ENCODE data around the gene RFX1.

Gene RFX1

DNA sequence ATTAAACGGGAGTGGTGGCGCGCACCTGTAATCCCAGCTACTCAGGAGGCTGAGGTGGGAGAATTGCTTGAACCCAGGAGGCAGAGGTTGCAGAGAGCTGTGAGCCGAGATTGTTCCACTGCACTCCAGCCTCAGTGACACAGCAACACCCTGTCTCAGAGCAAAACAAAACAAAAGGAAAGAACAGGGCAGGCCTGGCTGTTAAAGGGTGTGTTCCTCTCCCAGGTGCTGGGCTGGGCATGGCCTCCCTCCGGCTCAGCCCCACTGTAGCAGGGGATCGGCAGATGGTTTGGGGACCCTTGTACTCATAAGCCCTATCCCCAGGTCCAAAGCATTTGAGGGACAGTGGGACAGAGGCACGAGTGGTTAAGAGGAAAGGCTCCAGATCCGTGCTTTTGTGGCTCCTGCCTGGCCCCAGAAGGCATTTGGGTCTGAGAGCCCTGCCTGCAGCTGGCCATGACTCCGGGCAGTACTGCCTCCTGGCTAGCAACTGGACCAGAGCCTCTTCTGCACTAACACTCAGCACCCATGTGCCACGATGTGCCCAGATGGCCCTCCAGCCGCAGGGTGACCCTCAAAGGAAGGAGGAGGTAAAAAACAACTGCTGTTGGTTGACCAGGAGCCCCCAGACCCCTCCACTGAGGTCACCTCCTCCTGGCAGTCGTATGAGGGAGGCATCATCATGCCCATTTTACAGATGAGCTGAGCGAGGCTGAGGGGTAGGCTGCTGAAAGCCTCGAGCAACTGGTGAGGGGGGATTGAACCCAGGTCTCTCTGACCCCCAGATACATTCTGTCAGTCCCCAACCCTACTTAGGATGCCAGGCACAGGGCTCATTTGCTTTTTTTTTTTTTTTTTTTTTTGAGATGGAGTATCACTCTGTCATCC is 10.0 kb downstream of the RFX1 start:
- DNase-seq = no peak

DNA sequence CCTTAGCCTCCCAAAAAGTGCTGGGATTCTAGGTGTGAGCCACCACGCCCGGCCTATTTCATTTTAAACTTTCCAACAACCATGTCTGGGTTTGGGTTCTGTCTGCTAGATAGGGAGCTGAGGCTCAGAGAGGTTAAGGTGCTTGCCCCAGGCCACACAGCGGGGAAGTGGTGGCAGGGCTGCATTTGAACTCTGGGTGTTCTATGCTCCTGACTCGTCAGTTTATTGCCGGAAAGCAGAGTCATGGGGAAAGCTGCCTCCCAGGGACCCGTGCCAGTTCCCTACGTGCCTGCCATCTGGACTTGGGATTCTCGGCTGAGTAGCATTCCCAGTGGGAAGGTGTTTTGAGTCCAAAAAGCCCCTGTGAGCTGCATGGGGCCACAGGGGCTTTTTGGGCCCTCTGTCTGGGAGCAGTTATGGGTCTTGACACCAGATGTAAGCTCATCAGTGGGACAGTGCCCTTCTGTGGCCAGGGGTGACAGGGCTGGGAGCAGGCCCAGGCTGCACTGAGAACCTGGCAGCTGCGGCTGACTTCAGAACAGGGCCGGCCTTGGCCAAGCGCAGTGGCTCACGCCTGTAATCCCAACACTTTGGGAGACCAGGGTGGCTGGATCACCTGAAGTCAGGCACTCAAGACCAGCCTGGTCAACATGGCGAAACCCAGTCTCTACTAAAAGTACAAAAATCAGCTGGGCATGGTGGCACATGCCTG is 10.9 kb downstream of the RFX1 start:
- peak in 8 of 14 donors; percentile 8 to 91 (median 36) for DNase-seq

GRCh38 chr19:13993590-13994300 is 12.4 kb downstream of the RFX1 start:
- peak in 1 of 14 donors; percentile 56 for DNase-seq

GRCh38 chr19:13992025-13992424 is 14.1 kb downstream of the RFX1 start:
- DNase-seq = no peak

GRCh38 chr19:13990085-13990484 is 16.0 kb downstream of the RFX1 start:
- no peak for DNase-seq

DNA sequence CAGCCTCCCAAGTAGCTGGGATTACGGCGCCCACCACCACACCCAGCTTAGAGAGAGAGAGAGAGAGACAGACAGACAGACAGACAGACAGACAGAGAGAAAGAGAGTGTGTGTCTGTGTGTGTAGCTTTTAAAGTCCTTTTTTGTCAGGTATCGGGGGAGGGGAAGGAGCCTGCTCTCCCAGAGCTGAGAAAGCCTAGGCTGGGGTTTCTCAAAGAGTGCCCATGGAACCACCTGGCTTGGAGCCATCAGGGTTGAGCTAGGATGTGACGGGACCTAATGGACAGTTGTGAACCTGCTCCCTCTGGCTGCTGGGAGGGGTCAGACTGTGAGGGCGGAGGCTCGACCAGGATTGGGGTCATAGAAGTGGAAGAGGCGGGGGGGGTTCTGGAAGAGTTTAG is 16.6 kb downstream of the RFX1 start:
- DNase-seq = no peak

DNA sequence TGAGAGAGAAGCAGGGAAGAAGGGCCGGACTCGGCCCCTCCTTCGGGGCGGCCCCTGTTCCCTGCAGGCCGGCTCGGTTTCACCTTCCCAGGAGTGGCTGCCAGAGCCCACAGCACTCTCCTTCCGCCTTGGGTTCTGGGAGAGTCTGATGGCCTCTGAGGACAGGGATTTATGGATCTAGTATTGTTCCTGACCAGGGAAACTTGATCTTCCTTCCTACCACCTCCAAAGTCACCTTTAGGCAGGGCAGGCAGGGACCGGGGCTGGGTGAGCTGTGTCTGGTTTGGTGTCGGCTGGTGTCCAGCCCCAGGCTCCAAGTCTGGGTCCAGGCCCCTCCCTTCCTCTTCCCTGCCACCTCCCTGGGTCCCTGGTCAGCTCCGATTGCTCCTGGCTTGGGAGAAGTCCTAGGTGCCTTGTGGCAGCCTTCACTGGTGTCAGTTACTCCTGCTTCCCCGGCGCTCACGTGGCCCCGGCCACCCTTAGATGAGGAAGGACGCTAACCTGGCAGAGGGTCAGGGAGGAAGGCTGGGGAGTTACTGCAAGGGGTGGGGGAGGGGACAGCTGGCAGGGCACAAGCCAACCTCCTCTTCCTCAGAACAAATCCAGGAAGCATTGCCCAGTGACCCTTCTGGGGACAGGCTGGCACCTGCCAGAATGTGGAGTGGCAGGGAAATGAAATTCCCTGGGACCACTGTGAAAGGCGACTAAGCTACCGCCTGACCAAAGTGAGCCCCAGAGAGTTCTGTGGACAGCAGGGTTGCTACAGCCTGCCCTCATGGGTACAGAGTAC is 18.8 kb downstream of the RFX1 start:
- DNase-seq = peak in 10 of 14 donors; percentile 37 to 71 (median 52)

- DNase-seq = peak in 12 of 14 donors; percentile 5 to 81 (median 68)
These were observed 19.7 kb downstream of the RFX1 start for GRCh38 chr19:13986348-13986904.

DNA sequence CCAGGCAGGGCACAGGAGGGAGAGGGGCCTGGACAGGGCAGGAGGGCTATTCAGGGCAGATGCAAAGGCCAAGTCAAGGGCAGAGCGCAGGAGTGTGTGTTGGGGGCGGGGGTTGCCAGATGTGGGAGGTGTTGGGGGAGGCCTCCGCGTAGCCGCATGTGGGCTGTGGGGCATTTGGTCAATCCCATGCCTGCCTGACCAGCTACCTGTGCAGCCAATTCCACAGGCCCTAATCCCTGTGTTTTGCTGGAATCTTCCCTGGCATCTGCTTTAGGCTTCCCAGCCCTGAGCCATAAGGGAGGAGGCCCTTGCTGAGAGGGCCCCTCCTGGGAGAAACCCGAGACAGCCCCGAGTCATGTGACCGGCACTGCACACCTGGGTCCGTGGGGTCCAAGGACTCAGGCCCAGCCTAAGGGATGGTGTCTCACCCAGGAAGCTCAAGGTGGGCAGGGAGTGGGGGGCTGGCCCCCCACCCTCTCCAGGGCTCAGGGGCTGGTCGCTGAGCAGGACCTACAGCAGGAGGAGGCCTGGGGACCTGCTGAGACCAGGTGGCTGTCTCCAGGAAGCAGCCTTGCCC is 20.3 kb downstream of the RFX1 start:
- DNase-seq = no peak

- no peak for DNase-seq
These were observed 21.0 kb downstream of the RFX1 start for GRCh38 chr19:13984875-13985741.

DNA sequence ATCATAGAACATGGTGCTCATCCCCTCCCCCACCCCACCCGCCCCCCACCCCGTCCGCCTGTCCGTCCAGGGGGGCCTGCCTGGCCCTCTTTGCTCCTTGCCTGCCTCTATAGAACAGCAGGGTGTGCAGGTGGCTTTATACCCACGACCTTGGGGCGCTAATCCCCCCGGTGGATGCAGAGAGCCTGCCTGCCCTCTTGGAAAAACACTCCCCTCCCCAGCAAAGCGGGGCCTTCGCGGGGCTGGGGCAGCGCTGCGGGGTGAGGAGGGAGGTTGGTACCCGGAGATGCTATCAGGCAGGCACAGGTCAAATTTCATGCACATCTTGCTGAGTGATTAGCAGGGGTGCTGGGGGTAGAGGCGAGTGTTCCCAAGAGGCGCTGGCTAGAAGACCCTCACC is 21.9 kb downstream of the RFX1 start:
- DNase-seq = no peak

DNA sequence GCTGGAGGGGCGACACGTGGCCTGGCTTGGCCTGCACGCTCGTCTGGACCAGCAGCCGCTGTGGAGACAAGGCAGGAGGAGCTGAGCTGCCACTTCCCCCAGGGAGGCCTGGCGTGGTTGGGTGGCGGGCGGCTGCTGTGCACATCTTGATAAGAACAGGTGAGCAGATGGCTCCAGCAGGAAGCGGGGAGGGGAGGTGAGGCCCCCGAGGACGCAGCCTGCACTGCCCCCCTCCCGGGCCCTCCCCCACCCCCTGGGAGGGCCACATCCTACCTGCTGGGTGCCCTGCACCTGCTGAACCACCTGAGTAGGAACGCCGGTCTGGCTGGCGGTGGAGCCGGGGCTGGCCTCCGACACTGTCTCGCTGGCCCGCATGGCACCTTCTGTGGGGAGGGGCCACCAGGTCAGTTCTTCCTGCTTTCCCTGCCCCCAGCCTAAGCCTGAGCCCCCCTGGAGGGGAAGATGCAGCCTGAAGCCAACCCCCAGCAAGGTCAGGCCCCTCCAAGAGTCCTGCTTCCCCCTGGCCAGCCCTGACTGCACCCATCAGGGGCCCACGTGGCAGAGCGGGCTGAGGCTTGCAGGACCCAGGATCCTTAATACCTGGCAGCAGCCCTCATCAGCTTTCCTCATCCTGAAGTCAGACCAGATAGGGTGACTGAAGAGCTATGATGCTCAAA is 22.8 kb downstream of the RFX1 start:
- no peak for DNase-seq

DNA sequence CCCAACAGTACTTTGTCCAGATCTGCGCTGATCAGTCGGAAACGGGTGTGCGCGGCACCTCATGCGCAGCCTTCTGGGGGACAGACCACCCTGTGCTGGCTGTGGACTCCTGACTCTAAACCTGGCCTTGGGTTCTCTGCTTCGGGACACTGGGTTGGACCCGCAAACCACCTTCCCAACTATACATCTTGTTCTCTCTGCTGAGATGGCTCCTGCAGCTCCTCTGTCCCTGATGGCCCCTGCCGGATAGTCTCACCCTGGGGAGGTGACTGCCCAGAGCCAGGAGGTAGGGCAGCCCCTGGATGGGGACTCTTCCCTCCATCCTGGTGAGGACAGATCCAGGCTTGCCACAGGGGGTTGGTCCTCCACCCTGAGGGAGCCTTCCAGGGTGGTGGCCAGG is 23.3 kb downstream of the RFX1 start:
- no peak for DNase-seq

DNA sequence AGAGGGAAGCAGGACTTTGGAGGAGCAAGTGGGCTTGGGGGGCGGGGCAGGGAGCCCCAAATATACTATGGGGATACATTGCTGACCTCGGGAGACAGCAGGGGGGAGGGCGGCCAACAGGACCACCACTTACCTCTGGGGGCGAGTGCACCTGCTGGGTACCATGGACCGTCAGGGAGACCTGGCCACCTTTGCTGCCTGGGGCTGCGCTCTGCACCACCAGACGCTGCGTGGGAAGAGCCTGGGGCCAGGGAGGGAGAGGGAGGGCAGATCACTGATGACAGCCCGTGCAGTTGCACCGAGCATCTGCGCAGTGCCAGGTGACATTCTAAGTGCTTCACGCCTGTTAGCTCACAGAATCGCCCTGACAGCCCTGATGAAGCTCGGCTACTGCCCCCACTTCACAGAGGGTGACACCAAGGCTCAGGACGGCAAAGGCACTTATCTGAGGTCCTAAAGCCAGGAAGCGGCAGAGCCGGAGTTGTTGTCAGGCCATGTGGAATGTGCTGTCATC is 24.1 kb downstream of the RFX1 start:
- DNase-seq = no peak

DNA sequence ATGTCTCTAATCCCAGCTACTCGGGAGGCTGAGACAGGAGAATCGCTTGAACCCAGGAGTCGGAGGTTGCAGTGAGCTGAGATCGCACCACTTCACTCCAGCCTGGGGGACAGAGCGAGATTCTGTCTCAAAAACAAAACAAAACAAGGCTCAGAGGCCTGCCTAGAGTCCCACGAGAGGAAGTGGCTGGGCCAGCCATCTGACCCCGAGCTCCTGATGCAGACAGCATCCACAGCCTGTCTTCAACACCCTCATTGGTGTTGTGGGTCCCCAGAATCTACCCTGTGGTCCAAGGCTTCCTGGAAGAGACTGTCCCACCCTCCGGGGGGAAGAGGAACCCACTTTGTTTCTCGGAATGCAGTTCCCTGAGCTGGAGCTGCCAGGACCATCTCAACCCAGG is 24.7 kb downstream of the RFX1 start:
- DNase-seq = no peak

GRCh38 chr19:13981021-13981420 is 25.1 kb downstream of the RFX1 start:
- no peak for DNase-seq

GRCh38 chr19:13980340-13980739 is 25.8 kb downstream of the RFX1 start:
- DNase-seq = no peak

- DNase-seq = no peak
These were observed 26.4 kb downstream of the RFX1 start for GRCh38 chr19:13979686-13980085.

DNA sequence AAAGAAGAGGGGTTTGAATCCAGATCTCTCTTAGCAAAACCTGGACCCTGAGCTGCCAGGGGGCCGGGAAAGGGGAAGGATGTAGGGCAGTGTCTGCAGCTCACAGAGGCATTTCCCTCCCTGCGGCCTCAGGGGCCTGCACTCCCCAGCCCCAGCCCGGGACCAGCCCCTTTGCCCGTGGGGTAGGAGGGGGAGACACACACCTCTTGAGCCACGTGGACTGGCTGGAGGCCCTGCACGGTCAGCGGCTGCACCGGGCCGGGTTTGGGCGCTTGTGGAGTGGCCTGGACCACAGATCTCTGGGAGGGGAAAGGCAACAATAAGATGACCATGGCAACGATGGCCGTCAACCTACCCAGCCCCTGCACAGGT is 26.9 kb downstream of the RFX1 start:
- peak in 1 of 14 donors; percentile 9 for DNase-seq
